Stomach (tissue), 4 donors: ENCODE measurements around the gene MTA3.

ENCODE experiments used
- EP300 ChIP-seq: sonication (generic); formaldehyde crosslinking; IDR thresholded peaks from one replicate; pipeline ENCODE4 v1.6.1; 2017; ENCODE audit warnings: antibody characterized with exemption
- POLR2A ChIP-seq, 4 donors: fragments of 450-650 bp; IDR thresholded peaks; one replicate each; pipeline ENCODE4 v1.6.1; 2016; ENCODE audit warnings: antibody characterized with exemption in 4 of 4, control low read depth in 2 of 4, mild to moderate bottlenecking in 1 of 4, moderate library complexity in 1 of 4

GRCh38 chr2:42653908-42654445, 85.5 kb downstream of the MTA3 start:
- TF ChIP-seq POLR2A (IDR thresholded peaks at IDR 0.05), result no peak
- TF ChIP-seq EP300, result no peak
